HEK293T (cell line): ENCODE measurements around the gene RPS2.

Experiments
- CTCF ChIA-PET: fragments of 350-600 bp; formaldehyde crosslinking; extraction: SDS; loops from one replicate; lab custom pipeline; 2021; ENCODE audit warnings: antibody characterized with exemption, inconsistent platforms; lab: Yijun Ruan, JAX
- POLR2A ChIA-PET: fragments of 350-600 bp; formaldehyde crosslinking; extraction: SDS; loops from one replicate; lab custom pipeline; 2020; ENCODE audit warnings: antibody characterized with exemption, inconsistent platforms; lab: Yijun Ruan, JAX
- DNase-seq: peaks from one replicate; pipeline ENCODE4 v3.0.0; 2012; ENCODE audit warnings: mixed read lengths; ENCODE audit errors: extremely low spot score
- ARNT ChIP-seq: fragments of 450-650 bp; IDR thresholded peaks from 2 replicates; pipeline ENCODE4 v1.6.1; 2017; ENCODE audit warnings: mild to moderate bottlenecking
- BHLHE40 ChIP-seq: fragments of 450-650 bp; IDR thresholded peaks from 2 replicates; pipeline ENCODE4 v1.6.1; 2016; ENCODE audit warnings: mild to moderate bottlenecking, moderate library complexity, borderline replicate concordance
- CTBP1 ChIP-seq: fragments of 450-650 bp; IDR thresholded peaks from 2 replicates; pipeline ENCODE4 v1.6.1; 2016; ENCODE audit warnings: borderline replicate concordance
- ELF4 ChIP-seq: fragments of 450-650 bp; IDR thresholded peaks from 2 replicates; pipeline ENCODE4 v1.6.1; 2017; ENCODE audit warnings: antibody characterized with exemption
- FOXA1 ChIP-seq: fragments of 450-650 bp; IDR thresholded peaks from 2 replicates; pipeline ENCODE4 v1.6.1; 2016; ENCODE audit warnings: mild to moderate bottlenecking
- FOXK2 ChIP-seq: fragments of 450-650 bp; IDR thresholded peaks from 2 replicates; pipeline ENCODE4 v1.6.1; 2016; ENCODE audit warnings: mild to moderate bottlenecking
- FOXM1 ChIP-seq: fragments of 450-650 bp; IDR thresholded peaks from 2 replicates; pipeline ENCODE4 v1.6.1; 2017; ENCODE audit warnings: mild to moderate bottlenecking, borderline replicate concordance
- HDGF ChIP-seq: fragments of 450-650 bp; IDR thresholded peaks from 2 replicates; pipeline ENCODE4 v1.6.1; 2017; ENCODE audit warnings: antibody characterized with exemption, borderline replicate concordance
- L3MBTL2 ChIP-seq: fragments of 450-650 bp; conservative IDR thresholded peaks from 2 replicates; pipeline ENCODE4 v1.6.1; 2016; ENCODE audit warnings: mild to moderate bottlenecking
- LEF1 ChIP-seq: fragments of 450-650 bp; IDR thresholded peaks from 2 replicates; pipeline ENCODE4 v1.6.1; 2017; ENCODE audit warnings: mild to moderate bottlenecking, borderline replicate concordance
- NFRKB ChIP-seq: fragments of 450-650 bp; IDR thresholded peaks from 2 replicates; pipeline ENCODE4 v1.6.1; 2016; ENCODE audit warnings: mild to moderate bottlenecking, moderate library complexity
- PKNOX1 ChIP-seq: fragments of 450-650 bp; IDR thresholded peaks from 2 replicates; pipeline ENCODE4 v1.6.1; 2016
- SP1 ChIP-seq: fragments of 450-650 bp; IDR thresholded peaks from 2 replicates; pipeline ENCODE4 v1.6.1; 2017
- SUZ12 ChIP-seq: fragments of 450-650 bp; IDR thresholded peaks from 2 replicates; pipeline ENCODE4 v1.6.1; 2016; ENCODE audit warnings: mild to moderate bottlenecking
- TARDBP ChIP-seq: fragments of 450-650 bp; IDR thresholded peaks from 2 replicates; pipeline ENCODE4 v1.6.1; 2016
- ZNF384 ChIP-seq: fragments of 450-650 bp; IDR thresholded peaks from 2 replicates; pipeline ENCODE4 v1.6.1; 2016

Gene RPS2

GRCh38 chr16:1919327-1919998, 45.2 kb downstream of the RPS2 start:
- ChIA-PET CTCF (no interaction called here), POLR2A (interaction anchor here (1.0 kb wide), 1 partner anchor 45 kb away, joined by 4 read pairs; the partner anchor contains the start of gene RPS2)
- TF ChIP-seq SP1: no peak
- no peak for TF ChIP-seq BHLHE40
- no peak for TF ChIP-seq NFRKB
- no peak for TF ChIP-seq FOXK2
- TF ChIP-seq ELF4: no peak
- TF ChIP-seq ARNT: no peak
- no peak for TF ChIP-seq L3MBTL2
- no peak for TF ChIP-seq FOXM1
- no peak for TF ChIP-seq TARDBP
- no peak for TF ChIP-seq FOXA1
- TF ChIP-seq SUZ12: no peak
- no peak for TF ChIP-seq PKNOX1
- no peak for TF ChIP-seq LEF1
- TF ChIP-seq ZNF384: no peak
- TF ChIP-seq CTBP1: no peak
- TF ChIP-seq HDGF: no peak
- no peak for DNase-seq

GRCh38 chr16:1918351-1919326, 46.0 kb downstream of the RPS2 start, which contains the start of gene HS3ST6:
Gene HS3ST6 (minus strand): TSS chr16:1918415. CDS start chr16:1918323, 92 bp downstream.
- POLR2A ChIA-PET: no interaction called here
- TF ChIP-seq FOXK2 (no peak), PKNOX1 (no peak), SP1 (no peak), FOXA1 (no peak), LEF1 (no peak)
- CTCF ChIA-PET: no interaction called here
- DNase-seq: no peak

- ChIA-PET CTCF (no interaction called here), POLR2A (no interaction called here)
- no peak for DNase-seq
- TF ChIP-seq SUZ12 (no peak), FOXA1 (no peak), BHLHE40 (no peak), ARNT (no peak), NFRKB (no peak), FOXK2 (no peak), TARDBP (no peak), ZNF384 (no peak), PKNOX1 (no peak), LEF1 (no peak), FOXM1 (no peak), HDGF (no peak), ELF4 (no peak), L3MBTL2 (no peak), CTBP1 (no peak)
Observed at GRCh38 chr16:1917665-1918350, 46.8 kb downstream of the RPS2 start.

- no peak for TF ChIP-seq SUZ12
- TF ChIP-seq NFRKB: no peak
- TF ChIP-seq LEF1: no peak
- TF ChIP-seq FOXK2: no peak
- TF ChIP-seq ARNT: no peak
- no peak for TF ChIP-seq ZNF384
- TF ChIP-seq FOXA1: no peak
- no peak for TF ChIP-seq TARDBP
- TF ChIP-seq BHLHE40: no peak
- TF ChIP-seq HDGF: no peak
- no peak for TF ChIP-seq L3MBTL2
- TF ChIP-seq ELF4: no peak
- no peak for TF ChIP-seq PKNOX1
- TF ChIP-seq CTBP1: no peak
- no peak for TF ChIP-seq FOXM1
- TF ChIP-seq SP1: no peak
- ChIA-PET CTCF (interaction anchor here (0.6 to 0.8 kb wide), 2 partner anchors 19 to 33 kb away, joined by 3 read pairs; no protein-coding TSS in a partner anchor), POLR2A (interaction anchor here (1.5 kb wide), 1 partner anchor 32 kb away, joined by 4 read pairs; no protein-coding TSS in a partner anchor)
- no peak for DNase-seq
Observed at GRCh38 chr16:1917056-1917664, 47.5 kb downstream of the RPS2 start.
